ENCODE data around the gene WBP1L.
"Not testable (repeated sequence)": the region's sequence is repeated elsewhere in the genome, so short reads cannot be mapped to it uniquely, and the experiment has no call there.

DNA sequence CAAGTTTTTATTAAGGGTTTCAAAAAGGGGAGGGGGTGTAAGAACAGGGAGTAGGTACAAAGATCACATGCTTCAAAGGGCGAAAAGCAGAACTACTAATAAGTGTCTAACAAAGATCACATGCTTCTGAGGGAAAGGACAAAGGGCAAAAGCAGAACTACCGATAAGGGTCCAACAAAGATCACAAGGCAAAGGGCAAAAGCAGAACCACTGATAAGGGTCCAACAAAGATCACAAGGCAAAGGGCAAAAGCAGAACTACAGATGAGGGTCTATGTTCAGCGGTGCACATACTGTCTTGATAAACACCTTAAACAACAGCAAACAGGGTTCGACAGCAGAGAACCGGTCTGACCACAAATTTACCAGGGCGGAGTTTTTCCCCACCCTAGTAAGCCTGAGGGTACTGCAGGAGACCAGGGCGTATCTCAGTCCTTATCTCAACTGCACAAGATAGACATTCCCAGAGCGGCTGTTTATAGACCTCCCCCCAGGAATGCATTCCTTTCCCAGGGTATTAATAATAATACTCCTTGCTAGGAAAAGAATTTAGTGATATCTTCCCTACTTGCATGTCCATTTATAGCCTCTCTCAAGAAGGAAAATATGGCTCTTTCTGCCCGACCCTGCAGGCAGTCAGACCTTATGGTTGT, 94.7 kb downstream of the WBP1L start:
- TF ChIP-seq, protein P1, sequence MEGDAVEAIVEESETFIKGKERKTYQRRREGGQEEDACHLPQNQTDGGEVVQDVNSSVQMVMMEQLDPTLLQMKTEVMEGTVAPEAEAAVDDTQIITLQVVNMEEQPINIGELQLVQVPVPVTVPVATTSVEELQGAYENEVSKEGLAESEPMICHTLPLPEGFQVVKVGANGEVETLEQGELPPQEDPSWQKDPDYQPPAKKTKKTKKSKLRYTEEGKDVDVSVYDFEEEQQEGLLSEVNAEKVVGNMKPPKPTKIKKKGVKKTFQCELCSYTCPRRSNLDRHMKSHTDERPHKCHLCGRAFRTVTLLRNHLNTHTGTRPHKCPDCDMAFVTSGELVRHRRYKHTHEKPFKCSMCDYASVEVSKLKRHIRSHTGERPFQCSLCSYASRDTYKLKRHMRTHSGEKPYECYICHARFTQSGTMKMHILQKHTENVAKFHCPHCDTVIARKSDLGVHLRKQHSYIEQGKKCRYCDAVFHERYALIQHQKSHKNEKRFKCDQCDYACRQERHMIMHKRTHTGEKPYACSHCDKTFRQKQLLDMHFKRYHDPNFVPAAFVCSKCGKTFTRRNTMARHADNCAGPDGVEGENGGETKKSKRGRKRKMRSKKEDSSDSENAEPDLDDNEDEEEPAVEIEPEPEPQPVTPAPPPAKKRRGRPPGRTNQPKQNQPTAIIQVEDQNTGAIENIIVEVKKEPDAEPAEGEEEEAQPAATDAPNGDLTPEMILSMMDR (IDR thresholded peaks at IDR 0.05): not testable (repeated sequence)
- TF ChIP-seq POLR2A (IDR thresholded peaks at IDR 0.05); POLR2AphosphoS5 (IDR thresholded peaks at IDR 0.05; ENCODE audit: insufficient read depth in 1 of 2, low read depth in 1 of 2): not testable (repeated sequence)

All from vagina (tissue), 2 donors.